ENCODE results near the gene ZBTB9. TPM values are rescaled to one million over a fixed set of nuclear protein-coding genes. Genes with fewer than 3 reads are reported as not detected.

Gene ZBTB9
- 10 to 100 TPM; 18.0 to 20.6 TPM for total RNA-seq
- polyA plus RNA-seq (2013, experiment 1 of 2) = 14.1 TPM
- 12.5 TPM for polyA plus RNA-seq (2013, experiment 2 of 2)
- long read RNA-seq, experiment 1, transcript ZBTB9-201 (2 exons, 2,716 nt) = major isoform, 5 of 13 reads
- long read RNA-seq, experiment 1, partial matches to known transcripts = 0 of 13 reads
- long read RNA-seq, experiment 1, other reads (novel, unspliced or antisense) = 8 of 13 reads
- long read RNA-seq, experiment 2, transcript ZBTB9-201 (2 exons, 2,716 nt) = major isoform, 81 of 86 reads
- long read RNA-seq, experiment 2, partial matches to known transcripts = 0 of 86 reads
- long read RNA-seq, experiment 2, other reads (novel, unspliced or antisense) = 5 of 86 reads
- long read RNA-seq, experiment 3, transcript ZBTB9-201 (2 exons, 2,716 nt) = major isoform, 173 of 197 reads
- long read RNA-seq, experiment 3, partial matches to known transcripts = 0 of 197 reads
- long read RNA-seq, experiment 3, other reads (novel, unspliced or antisense) = 21 of 197 reads
- long read RNA-seq, experiment 4, transcript ZBTB9-201 (2 exons, 2,716 nt) = major isoform, 23 of 25 reads
- long read RNA-seq, experiment 4, partial matches to known transcripts = 0 of 25 reads
- long read RNA-seq, experiment 4, other reads (novel, unspliced or antisense) = 2 of 25 reads

- WGBS, 2 experiments (ENCODE audit: insufficient coverage in 1 of 2, insufficient read length in 1 of 2) = 0 to 1% methylated on average over 35 to 65 of the region's 65 CpGs
- Mint-ChIP-seq H3K27ac (peak within 1 kb of the TSS; percentile 91), H3K27me3 (ENCODE audit: insufficient read depth) (peaks cover 4% of the 10 kb centered on the region), H3K4me3 (peak within 1 kb of the TSS; percentile 92), H3K4me1 (peaks cover 11% of the 10 kb centered on the region), H3K36me3 (ENCODE audit: low read depth) (peaks cover 27% of the 10 kb centered on the region), H3K9me3 (no peaks in the 10 kb centered on the region)
- H3K9ac ChIP-seq (ENCODE audit: extremely low read depth, low read length, poor library complexity, severe bottlenecking) = peak within 1 kb of the TSS; percentile 75
- TF ChIP-seq, protein P1, sequence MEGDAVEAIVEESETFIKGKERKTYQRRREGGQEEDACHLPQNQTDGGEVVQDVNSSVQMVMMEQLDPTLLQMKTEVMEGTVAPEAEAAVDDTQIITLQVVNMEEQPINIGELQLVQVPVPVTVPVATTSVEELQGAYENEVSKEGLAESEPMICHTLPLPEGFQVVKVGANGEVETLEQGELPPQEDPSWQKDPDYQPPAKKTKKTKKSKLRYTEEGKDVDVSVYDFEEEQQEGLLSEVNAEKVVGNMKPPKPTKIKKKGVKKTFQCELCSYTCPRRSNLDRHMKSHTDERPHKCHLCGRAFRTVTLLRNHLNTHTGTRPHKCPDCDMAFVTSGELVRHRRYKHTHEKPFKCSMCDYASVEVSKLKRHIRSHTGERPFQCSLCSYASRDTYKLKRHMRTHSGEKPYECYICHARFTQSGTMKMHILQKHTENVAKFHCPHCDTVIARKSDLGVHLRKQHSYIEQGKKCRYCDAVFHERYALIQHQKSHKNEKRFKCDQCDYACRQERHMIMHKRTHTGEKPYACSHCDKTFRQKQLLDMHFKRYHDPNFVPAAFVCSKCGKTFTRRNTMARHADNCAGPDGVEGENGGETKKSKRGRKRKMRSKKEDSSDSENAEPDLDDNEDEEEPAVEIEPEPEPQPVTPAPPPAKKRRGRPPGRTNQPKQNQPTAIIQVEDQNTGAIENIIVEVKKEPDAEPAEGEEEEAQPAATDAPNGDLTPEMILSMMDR (conservative IDR thresholded peaks at IDR 0.05) = no peak
- H3K4me1 ChIP-seq (ENCODE audit: control insufficient read depth, insufficient read depth, low read length) = no peaks in the 10 kb centered on the region
- H3K27me3 ChIP-seq (ENCODE audit: control insufficient read depth, insufficient read depth, low read length, poor library complexity, severe bottlenecking) = no peaks in the 10 kb centered on the region
- no peak within 1 kb of the TSS for H3K27ac ChIP-seq (ENCODE audit: low read depth, low read length)
- H3K4me3 ChIP-seq (ENCODE audit: low read length) = peak within 1 kb of the TSS; percentile 97
- no peaks in the 10 kb centered on the region for H3K9me3 ChIP-seq (ENCODE audit: control insufficient read depth, low read length)
- H3K36me3 ChIP-seq (ENCODE audit: control insufficient read depth, insufficient read depth, low read length) = peaks cover 29% of the 10 kb centered on the region
- peak; percentile 99 for DNase-seq
These were observed at the start of gene ZBTB9 for GRCh38 chr6:33454009-33454946. Gene ZBTB9, plus strand, starts transcription at chr6:33454576. Its CDS starts 525 bp downstream, at chr6:33455101.

GRCh38 chr6:33404884-33405283, 49.5 kb upstream of the ZBTB9 start:
- Histone ChIP-seq H3K9ac (ENCODE audit: extremely low read depth, low read length, poor library complexity, severe bottlenecking) (no peak overlapping the region), H3K27me3 (ENCODE audit: control insufficient read depth, insufficient read depth, low read length, poor library complexity, severe bottlenecking) (no peaks in the 10 kb centered on the region), H3K36me3 (ENCODE audit: control insufficient read depth, insufficient read depth, low read length) (peaks cover 78% of the 10 kb centered on the region), H3K4me3 (ENCODE audit: low read length) (no peak overlapping the region), H3K4me1 (ENCODE audit: control insufficient read depth, insufficient read depth, low read length) (no peaks in the 10 kb centered on the region), H3K9me3 (ENCODE audit: control insufficient read depth, low read length) (no peaks in the 10 kb centered on the region), H3K27ac (ENCODE audit: low read depth, low read length) (no peak overlapping the region)
- WGBS, 2 experiments (ENCODE audit: insufficient coverage in 1 of 2, insufficient read length in 1 of 2) = 97 to 100% methylated on average over 6 to 17 of the region's 17 CpGs
- Mint-ChIP-seq H3K9me3 (no peaks in the 10 kb centered on the region), H3K36me3 (ENCODE audit: low read depth) (peaks cover 54% of the 10 kb centered on the region), H3K4me3 (no peak overlapping the region), H3K27me3 (ENCODE audit: insufficient read depth) (no peaks in the 10 kb centered on the region), H3K4me1 (peaks cover 6% of the 10 kb centered on the region), H3K27ac (no peak overlapping the region)
- TF ChIP-seq, protein P1 (conservative IDR thresholded peaks at IDR 0.05) = no peak
- no peak for DNase-seq

DNA sequence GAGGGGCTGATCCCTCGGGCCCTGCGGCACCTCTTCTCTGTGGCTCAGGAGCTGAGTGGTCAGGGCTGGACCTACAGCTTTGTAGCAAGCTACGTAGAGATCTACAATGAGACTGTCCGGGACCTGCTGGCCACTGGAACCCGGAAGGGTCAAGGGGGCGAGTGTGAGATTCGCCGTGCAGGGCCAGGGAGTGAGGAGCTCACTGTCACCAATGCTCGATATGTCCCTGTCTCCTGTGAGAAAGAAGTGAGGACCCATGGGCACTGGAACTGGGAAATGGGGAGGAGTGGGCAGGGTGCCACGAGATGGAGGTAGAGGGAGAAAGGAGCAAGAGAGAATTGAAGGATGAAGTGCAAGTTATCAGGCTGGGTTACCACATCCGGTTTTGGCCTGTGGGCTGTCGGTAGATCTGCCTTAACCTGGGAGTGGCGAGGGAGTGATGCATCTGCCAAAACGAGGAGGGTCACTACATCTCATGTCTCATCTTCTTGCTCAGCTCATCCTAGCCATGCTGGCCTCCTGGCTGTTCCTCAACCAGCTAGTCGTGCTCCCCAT, 48.9 kb upstream of the ZBTB9 start:
- Mint-ChIP-seq H3K36me3 (ENCODE audit: low read depth) (peaks cover 48% of the 10 kb centered on the region), H3K27me3 (ENCODE audit: insufficient read depth) (no peaks in the 10 kb centered on the region), H3K4me1 (peaks cover 6% of the 10 kb centered on the region), H3K4me3 (no peak overlapping the region), H3K9me3 (no peaks in the 10 kb centered on the region), H3K27ac (no peak overlapping the region)
- H3K9ac ChIP-seq (ENCODE audit: extremely low read depth, low read length, poor library complexity, severe bottlenecking) = no peak overlapping the region
- no peaks in the 10 kb centered on the region for H3K27me3 ChIP-seq (ENCODE audit: control insufficient read depth, insufficient read depth, low read length, poor library complexity, severe bottlenecking)
- no peaks in the 10 kb centered on the region for H3K9me3 ChIP-seq (ENCODE audit: control insufficient read depth, low read length)
- H3K4me3 ChIP-seq (ENCODE audit: low read length) = no peak overlapping the region
- H3K4me1 ChIP-seq (ENCODE audit: control insufficient read depth, insufficient read depth, low read length) = no peaks in the 10 kb centered on the region
- peaks cover 72% of the 10 kb centered on the region for H3K36me3 ChIP-seq (ENCODE audit: control insufficient read depth, insufficient read depth, low read length)
- no peak overlapping the region for H3K27ac ChIP-seq (ENCODE audit: low read depth, low read length)
- TF ChIP-seq, protein P1 (conservative IDR thresholded peaks at IDR 0.05) = no peak
- no peak for DNase-seq
- 93 to 95% methylated on average over 13 to 15 of the region's 15 CpGs for WGBS, 2 experiments (ENCODE audit: insufficient coverage in 1 of 2, insufficient read length in 1 of 2)

Measured in endodermal cell (in vitro differentiated cells).